M059J (cell line): ENCODE data around the gene RPLP2. TPM values are rescaled to one million over a fixed set of nuclear protein-coding genes. Genes with fewer than 3 reads are reported as not detected.

Experiments
- DNase-seq: peaks from one replicate; pipeline ENCODE4 v3.0.0-alpha.2; 2012; ENCODE audit warnings: low read depth
- total RNA-seq: library from RNA; depleted of rRNA; stranded (reverse); fragments of >200 nt; shearing (Covaris generic); gene quantifications from 2 replicates; pipeline ENCODE4 v1.2.3, GENCODE V29; 2014

The RPLP2 gene
- total RNA-seq, 1 experiment from 2014 or later = 877 TPM

DNA sequence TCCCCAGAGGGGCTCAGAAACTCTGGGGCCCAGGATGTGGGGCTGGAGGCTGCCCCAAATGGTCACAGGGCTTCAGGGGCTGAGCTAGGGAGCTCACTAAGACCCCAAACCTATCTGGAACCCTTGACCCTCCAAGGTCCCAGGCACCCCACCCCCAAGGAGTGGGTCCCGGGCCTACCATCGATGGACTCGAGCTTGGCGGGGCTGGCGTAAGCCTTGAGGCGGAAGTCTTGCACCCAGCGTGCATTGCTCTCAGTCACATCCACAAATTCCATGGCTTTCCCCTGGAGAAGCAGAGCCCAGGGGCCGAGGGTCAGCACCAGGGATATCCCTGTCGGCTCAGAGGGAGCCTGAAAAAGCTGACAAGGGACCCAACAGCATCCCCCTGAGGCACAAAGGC, 35.9 kb upstream of the RPLP2 start:
- DNase-seq = no peak

DNA sequence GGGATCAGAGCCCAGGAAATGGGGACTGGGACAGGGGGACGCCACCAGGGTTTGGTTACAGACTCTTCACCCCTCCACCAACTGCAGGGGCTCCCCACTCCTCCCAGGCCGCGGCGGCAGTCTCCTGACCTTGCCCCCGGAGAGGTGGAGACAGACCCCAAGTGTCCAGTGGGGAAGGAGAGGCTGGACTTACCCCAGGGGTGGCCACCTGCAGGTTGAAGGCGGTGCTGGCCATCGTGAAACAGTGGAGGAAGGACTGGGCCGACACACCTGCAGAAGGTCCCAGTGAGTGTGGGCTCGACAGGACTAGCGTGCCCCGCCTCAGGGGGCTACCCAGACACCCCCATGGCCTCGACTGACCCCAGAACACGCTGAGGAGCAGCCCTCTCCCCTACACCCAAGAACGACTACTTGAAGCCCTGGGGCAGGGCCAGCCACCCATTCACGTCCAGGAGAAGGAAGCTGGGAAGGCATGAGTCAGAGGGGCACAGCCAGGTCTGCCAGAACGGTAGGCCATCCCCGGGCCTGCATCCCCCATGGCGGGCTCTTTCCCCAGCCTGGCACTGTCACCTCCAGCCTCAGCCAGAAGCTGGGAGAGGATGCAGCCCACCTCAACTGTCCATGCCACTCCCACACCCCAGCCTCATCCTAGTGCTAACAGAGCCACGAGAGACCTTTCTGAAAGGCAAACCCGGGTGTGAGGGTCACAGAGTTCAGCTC, 34.7 kb upstream of the RPLP2 start:
- peak; percentile 72 for DNase-seq

DNA sequence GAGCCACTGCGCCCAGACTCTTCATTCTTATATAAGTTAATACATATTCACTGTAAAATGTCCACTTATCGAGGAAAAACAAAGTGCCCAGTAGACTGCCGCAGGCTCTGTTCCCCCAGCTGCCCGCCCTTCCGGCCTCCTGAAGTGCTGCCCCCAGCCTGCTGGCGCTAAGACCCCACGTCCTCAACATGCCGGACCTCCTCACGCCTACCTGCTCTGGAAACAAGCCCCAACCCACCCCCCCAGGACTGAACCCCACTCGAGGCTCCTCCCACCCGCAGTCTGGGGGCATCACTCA, 33.6 kb upstream of the RPLP2 start:
- DNase-seq = no peak

DNA sequence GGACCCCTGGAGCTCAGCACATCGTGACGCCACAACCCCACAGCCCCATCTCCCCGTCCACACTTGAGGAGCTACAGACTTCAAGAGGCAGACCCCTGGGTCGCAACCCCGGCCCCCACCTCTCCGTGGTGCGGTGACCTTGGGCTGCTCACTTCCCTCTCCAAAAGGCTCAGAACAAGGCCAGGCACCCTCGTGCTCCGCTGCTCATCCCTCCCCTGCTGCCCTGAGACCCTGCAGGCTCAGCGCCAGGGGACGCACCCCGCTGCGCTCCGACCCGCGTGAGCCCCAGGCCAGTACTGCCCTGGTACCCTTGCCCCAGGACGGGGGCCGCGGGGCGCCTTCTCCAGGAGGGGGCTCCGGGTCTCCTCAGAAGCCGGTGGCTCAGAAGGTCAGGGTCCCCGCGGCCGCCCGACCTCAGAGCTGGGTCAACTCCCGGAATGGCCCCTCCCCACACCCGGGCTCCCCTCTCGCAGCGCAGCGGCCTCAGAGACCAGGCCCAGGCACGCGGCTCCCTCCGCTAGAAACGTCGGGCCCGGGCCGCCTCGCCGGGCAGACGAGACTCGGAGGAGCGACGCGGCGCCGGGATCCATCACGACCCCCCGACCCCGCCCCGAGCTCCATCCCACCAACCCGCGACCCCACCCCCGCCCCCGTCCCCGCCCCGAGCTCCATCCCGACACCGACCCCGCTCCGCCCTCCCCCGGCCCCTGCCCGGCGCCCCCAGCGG, 33.0 kb upstream of the RPLP2 start:
- peak; percentile 31 for DNase-seq

DNA sequence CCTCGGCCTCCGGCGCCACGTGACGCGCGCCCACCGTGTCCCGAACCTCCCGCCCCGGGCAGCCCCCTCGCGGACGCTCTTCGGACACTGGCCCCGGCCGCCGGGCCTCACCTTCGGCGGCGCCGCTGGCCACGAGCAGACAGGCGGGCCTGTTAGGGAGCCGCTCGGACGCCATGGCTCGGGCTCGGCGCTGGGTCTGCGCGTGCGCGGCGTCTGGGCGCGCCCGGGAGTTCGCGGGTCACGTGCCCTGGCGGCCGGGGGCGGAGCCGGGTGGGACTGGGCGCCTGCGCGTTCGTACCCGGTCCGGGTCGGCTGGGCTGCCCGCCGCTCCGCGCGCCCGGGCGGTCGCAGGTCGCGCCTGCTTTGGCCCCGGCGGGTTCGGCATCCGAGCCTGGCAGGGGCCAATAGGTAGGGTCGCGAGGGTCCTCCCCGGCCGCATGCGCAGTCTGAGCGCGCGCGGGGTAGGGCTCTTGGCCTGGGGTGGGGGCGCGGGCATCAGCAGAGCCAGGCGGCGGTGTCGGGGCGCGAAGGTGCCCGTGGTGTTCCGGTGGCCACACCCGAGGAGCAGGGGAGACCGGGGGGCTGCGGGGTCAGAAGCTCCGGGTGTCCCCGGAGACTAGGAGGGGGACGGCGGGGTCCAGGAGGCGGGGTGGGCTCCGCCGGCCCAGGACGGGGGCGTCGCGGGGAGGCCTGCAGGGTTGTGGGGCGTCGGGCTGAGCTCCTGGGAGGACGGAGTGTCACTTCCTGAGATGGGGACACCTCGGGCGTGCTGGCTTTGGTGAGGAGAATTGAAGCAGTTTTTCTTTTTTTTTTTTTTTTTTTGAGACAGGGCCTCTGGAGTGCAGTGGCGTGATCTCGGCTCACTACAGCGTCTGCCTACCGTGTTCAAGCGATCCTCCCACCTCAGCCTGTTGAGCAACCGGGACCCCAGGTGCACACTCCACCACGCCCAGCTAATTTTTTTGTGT, 32.2 kb upstream of the RPLP2 start, which contains the start of gene GATD1:
TSS of gene GATD1 (minus strand) at position 200 of the 968 bp plus-strand sequence. CDS start at position 175, 25 bp downstream.
- peak; percentile 82 for DNase-seq

DNA sequence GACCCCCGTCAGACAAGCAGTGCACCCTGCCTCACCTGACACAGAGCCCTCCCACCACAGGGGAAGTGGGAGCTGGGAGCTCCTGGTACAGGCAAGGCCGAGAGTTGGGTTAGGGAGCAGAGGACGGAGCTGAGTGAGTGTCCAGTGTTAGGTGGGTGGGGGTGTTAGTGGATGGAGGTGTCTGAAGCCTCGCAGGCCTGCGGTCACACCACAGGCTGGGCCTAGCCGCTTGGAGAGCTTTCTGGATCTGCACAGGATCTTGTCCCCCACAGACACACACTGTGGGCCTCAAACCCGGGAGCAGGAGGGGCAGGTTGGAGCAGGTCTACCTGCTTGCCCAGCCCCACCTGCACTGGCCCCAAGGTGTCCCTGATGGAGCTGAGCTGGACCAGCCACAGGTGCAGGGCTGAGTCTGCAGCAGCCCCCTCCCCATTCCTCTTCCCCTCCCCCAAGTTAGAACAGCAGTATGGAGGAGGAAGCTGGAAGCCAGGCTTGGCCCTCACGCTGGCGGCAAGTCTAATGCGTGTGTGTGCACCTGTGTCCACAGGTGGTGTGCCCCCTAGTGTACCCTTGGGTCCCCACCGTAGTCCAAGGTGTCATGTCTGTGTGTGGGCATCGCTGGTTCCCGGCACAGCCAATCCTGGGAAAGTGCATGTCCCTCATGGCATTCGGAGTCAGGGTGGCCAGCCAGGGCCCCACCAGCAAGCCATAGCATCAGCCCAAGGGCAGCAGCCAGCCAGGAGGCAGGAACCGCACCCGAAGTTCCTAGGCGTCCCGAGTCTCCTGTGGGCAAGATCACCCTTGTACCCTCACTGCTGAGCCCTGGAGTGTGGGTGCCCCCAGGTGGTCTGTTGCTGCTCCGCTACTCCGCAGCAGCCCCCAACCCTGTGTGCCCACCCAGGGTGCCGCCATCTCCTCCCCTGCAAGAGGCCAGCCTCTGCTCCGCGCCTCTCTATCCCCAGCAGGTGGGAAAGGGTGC, 30.5 kb upstream of the RPLP2 start:
- no peak for DNase-seq

DNA sequence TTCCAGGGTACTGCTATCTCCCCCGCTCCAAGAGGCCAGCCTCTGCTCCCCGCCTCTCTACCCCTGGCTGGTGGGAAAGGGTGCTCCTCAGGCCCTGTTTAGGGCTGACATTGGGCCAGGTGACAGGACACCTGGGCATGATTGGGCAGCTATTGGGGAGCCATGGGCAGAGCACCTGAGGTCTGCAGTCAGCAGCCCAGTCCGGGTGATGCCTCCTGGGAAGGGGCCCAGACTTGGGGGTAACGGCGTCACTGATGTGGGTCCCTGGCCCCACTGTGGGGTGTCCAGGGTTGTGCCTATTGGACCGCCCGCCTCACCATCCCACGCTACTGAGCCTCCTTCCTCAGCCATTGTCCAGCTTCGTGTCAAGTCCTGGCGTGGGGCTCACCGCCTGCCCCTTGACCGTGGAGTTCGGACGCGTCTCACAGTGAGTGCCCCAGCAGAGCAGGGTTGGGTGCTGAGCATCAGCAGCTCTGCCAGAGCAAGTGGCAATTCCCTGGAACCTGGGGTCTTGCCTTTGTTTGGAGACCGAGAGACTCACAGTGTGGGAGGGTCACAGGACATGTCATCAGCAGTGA, 29.7 kb upstream of the RPLP2 start:
- no peak for DNase-seq

DNA sequence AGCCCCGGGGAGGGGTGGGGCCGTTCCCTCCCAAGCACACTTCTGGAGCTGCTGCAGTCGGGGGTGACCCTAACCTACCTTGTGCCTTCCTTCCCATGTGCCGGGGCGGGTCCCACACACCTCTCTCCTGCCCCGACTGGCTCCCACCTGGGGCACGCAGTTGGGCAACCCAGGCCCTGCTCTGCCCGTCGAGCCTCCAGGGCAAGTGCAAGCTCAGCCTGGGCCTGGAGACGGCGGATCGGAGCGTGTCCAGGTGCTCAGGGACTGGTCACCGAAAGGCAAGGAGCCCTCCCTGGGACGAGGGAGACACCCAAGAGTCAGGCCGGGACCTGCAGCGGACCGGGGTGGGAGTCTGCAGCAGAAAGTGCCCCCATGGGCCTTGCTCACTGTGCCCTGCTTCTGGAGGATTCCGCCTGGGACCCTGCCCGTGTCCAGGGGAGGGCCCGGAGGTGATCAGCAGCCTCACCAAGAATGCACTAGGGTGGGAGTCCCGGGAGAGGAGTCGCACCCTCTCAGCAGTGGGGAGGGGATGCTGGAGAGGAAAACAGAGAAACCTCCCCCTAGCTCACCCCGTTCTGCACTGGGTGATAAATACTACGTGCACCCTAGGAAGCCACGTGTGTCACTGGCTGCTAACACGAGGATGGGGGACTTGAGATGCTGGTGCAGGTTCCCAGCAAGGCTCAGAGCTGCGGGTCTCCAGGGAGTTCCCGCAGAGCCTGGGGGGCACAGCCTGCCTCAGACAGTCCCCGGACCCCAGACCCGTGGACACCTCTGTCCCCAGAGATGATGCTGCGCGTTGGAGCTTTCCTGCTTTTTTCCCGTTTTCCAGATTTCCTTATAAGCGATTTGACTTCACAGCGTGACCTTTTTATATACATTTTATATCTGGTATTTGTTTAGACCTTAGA, 27.2 kb upstream of the RPLP2 start:
- no peak for DNase-seq

DNA sequence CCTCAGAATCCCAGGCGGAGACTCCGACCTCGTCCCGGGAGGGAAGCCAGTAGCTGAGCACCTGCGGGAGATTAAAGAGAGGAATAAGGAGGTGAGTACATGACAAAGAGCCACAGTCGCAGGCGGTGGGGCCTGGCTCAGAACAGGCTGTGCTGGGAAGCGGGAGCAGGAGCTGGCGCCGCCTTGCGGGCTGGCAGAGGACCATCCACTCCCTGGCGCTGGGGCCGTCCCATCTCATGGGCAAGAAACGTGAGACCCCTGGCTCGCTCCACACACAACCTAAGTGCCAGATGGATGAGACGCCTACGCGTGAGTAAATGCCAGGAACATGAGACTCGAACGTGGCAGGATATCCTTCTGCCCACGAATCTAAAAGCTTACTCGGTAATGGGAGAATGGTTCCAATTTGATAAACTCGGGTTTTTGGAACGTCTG, 26.2 kb upstream of the RPLP2 start:
- no peak for DNase-seq

DNA sequence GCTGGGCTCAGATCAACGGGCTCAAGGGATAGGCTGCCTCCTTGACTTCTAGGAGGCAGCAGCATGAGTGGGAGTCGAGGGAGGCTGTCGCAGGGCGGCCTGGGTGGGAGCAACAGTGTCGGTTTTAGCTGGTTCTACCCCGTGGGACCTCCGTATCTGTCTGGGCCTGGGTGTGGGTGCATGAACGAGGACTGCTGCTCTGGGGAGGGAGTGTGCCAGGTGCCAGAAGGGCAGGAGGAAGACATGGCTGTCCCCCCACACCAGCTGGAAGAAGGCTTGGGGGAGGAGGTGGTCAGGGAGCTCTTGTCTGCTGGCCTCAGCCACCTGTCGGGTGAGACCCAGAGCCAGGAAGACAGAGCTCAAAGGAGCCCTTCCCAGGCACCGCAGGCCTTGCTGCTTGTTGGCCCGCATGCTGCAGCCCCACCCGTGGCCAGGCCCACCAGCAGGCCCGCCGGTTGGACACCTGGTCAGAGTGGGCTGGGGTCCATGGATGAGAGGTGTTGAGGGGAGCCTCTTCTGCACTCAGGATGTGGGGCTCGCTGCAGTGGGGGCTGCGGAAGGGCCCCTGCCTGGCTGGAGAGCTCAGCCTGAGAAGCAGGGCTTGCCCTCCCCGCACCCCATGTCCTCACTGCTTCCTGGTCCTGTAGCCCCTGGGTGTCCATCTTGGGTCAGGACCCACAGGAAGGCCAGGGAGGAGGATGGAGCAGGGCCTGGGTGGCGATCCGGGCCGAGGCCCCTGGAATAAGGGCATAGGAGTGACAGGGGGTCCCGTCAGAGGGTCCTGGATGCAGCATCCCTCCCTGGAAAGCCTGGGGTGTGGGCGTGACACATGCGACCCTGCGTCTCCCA, 23.3 kb upstream of the RPLP2 start:
- no peak for DNase-seq

DNA sequence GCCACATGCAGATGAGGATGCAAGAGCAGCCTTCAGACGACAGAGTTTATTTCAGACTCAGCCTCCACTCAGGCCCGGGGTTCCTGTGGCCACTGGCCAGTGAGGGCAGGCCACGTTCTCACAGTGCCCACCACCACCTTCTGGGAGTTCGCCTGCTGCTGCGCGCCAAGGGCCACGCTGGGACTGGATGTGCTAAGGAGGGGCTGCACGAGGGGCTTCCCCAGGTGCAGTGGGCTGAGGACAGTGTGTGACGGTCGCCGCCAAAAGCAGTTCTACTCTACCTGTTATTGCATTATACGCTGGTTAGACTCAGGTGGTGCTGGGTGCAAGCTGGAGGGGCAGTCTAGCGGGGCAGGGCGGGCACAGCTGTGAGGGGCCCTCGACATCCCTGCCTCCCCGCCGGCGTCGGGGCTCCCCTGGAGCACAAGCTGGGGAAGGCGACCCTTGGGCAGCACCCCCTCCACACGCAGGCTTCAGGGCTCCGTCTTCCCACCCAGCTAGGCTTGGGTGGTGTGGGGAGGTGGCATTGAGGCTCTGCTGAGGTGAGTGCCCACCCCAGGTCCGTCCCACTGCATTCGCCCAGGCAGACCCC, 22.6 kb upstream of the RPLP2 start:
- DNase-seq = no peak

DNA sequence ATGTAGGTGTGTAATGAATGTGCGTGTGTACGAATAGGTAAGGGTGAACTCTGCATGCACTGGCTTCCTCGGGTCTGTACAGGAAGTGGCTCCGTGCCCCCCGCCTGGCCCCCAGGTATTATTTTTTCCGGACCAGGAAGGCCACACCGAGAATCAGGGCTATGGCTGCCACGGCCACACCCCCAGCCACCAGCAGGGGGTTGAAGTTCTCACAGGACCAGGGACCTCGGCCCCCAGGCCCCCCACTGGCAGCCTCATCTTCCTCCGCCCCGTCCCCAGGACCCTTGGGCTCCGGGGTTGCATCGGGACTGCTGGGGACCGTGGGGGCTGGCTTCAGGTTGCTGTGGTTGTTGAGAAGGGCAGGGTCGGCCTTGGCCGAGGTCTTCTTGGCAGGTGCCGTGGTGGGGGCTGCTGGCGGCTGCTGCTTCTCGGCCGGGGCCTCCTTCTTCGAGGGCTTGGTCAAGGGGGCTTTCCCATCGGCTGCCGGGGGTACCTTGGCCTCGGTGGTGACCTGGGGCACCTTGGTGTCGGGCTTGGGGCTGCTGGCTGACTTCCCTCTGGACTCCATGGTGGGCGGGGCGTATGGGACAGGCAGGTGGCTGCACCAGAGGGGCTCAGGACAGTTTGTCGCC, 21.6 kb upstream of the RPLP2 start:
- DNase-seq = no peak

DNA sequence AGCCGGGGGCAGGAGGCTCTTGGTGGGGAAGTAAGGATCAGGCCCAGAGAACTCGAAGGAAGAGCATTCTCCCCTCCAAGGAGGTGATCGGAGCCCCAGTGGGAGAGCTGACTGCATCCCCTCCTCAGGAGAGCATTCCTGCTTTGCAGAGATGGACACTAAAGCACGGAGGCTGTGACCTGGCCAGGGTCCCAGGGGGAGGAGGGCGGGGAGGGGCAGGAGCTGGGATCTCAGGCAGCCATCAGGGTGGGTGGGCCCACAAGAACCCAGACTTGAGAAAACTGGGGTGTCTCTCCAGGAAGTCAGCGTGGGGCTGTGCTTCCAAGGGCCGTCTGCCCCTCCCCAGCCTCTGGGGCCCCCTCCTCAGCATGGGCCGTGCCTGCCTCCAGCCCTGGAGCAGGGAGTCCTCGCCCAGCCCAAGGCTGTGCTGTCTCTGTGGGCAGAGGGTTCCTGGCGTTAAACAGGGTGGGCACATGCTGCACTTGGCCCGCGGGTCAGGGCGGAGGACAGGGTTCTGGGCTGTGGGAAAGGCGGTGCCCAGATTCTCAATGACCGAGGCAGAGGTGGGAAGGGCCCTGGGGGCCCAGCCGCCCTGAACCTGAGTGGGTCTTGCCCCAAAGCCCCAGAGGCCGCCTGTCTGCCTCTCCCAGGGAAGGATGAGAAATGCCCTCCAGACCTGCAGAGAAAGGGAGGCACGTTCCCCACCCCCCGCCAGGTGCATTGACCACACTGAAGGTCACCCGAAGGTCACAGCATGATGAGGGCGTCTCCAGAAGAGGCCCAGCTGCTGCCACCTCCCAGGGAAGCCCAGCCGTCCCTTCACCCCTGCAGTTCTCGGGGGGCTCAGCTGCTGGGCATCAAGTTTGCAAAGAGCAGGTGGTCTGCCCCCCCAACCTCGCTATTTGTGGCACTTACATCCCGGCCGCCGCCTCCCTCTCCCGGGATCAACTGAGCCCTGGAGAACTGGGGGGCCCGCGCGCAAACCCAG, 20.5 kb upstream of the RPLP2 start:
- no peak for DNase-seq

DNA sequence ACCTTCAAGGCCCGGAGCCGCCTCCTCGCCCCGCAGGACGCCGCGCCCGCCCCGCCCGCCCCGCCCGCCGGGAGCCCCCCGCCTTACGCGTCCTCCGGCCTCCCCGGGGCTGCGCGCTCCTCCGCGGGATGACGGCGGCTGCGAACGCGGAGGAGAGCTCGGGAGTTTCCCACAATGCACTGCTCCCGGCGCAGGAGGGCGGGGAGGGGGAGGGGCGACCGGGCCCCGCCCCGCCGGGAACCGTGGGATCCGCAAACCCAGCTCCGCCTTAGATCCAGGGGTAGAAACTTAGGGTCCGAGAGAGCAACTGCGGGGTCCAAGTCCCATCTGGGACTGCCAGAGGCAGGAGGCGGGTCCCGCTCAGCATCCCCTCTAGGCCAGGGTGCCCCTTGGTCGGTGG, 19.8 kb upstream of the RPLP2 start, which contains the start of gene CEND1:
TSS of gene CEND1 (minus strand) at position 148 of the 400 bp plus-strand sequence. CDS start 1,514 bp downstream, outside the sequence.
- no peak for DNase-seq

DNA sequence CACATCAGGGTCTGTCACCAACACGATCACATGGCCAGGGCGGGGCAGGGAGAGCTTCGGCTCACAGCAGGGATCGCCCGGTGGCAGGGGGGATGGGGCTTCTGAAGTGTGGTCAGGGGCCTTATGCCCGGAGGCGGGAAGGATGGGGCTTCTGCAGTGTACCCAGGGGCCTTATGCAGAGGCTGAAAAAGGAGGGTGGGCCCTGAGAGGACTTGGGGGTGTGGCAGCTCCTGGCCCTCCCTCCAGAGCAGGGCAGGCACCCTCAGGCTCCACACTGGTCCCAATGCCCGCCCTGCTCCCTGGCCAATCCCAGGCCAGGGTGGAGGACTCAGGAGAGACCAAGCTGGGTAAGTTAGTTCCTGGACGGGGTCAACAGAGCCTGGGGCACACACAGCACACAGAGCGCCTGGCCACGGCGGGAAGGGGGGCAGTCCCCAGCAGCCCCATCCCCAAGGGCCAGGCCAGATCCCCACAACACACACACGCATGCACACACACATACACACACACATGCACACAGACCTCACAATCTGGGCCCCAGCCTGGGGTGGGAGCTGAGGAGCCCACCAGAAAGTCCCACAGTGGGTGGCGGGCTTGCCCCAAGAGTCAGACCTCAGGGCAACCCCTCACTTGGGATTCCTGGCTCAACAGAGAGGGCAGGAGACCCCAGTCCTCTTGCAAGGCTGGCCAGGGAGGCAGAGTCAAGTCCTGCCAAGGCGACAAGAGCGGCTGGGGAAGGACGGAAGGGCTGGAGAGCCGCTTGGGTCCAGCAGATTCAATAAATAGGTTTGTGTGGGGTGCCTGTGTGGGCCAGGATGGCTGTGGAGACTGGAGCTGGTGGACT, 18.8 kb upstream of the RPLP2 start:
- peak; percentile 46 for DNase-seq
